DOHH2 (cell line): ENCODE results near the gene PLEKHG2.

ENCODE experiments used
- H3F3A ChIP-seq: fragments of 200-600 bp; sonication (generic), shearing (Covaris generic); 2 replicates; pipeline ENCODE4 v1.6.0; 2016; ENCODE audit warnings: antibody characterized with exemption, mild to moderate bottlenecking; ENCODE audit not compliant: control insufficient read depth, insufficient read depth
- H3K27ac ChIP-seq: fragments of 200-600 bp; sonication (generic); 2 replicates; pipeline ENCODE4 v1.5.1; 2014; ENCODE audit warnings: low read depth, mild to moderate bottlenecking, low read length, moderate library complexity
- H3K27me3 ChIP-seq: fragments of 200-600 bp; sonication (generic); 2 replicates; pipeline ENCODE4 v1.6.1; 2014; ENCODE audit warnings: mild to moderate bottlenecking, low read length, mixed read lengths; ENCODE audit not compliant: control insufficient read depth
- H3K36me3 ChIP-seq: fragments of 200-600 bp; sonication (generic); 2 replicates; pipeline ENCODE4 v1.6.1; 2014; ENCODE audit warnings: mild to moderate bottlenecking, low read length, moderate library complexity, mixed read lengths; ENCODE audit not compliant: control insufficient read depth
- H3K4me1 ChIP-seq: fragments of 200-600 bp; sonication (generic); 2 replicates; pipeline ENCODE4 v1.6.1; 2014; ENCODE audit warnings: mild to moderate bottlenecking, low read length, mixed read lengths; ENCODE audit not compliant: control insufficient read depth
- H3K4me2 ChIP-seq: fragments of 200-600 bp; sonication (generic); 2 replicates; pipeline ENCODE4 v1.6.0; 2014; ENCODE audit warnings: mild to moderate bottlenecking, low read length, moderate library complexity
- H3K4me3 ChIP-seq: fragments of 200-600 bp; sonication (generic); 2 replicates; pipeline ENCODE4 v1.5.1; 2014; ENCODE audit warnings: mild to moderate bottlenecking, low read length, mixed read lengths
- H3K79me2 ChIP-seq: fragments of 200-600 bp; sonication (generic); 2 replicates; pipeline ENCODE4 v1.6.1; 2014; ENCODE audit warnings: mild to moderate bottlenecking, low read length, mixed read lengths; ENCODE audit not compliant: control insufficient read depth
- H3K9me2 ChIP-seq: fragments of 200-600 bp; sonication (generic); replicated peaks from 2 replicates; pipeline ENCODE4 v1.6.1; 2014; ENCODE audit warnings: mild to moderate bottlenecking, low read length, mixed read lengths; ENCODE audit not compliant: control insufficient read depth
- H3K9me3 ChIP-seq: fragments of 200-600 bp; sonication (generic); 2 replicates; pipeline ENCODE4 v1.6.1; 2014; ENCODE audit warnings: antibody characterized with exemption, low read length, mixed read lengths; ENCODE audit not compliant: control insufficient read depth, insufficient read depth
- H4K20me1 ChIP-seq: fragments of 200-600 bp; sonication (generic); 2 replicates; pipeline ENCODE4 v1.6.0; 2014; ENCODE audit warnings: low read depth, mild to moderate bottlenecking, antibody characterized with exemption, low read length, moderate library complexity; ENCODE audit not compliant: control insufficient read depth, insufficient read depth
- CTCF ChIP-seq: fragments of 200-600 bp; sonication (generic); IDR thresholded peaks from one replicate; pipeline ENCODE4 v1.5.1; 2014; ENCODE audit warnings: antibody characterized with exemption, mild to moderate bottlenecking, low read depth, low read length; ENCODE audit not compliant: poor library complexity, severe bottlenecking
- EZH2phosphoT487 ChIP-seq: fragments of 200-600 bp; sonication (generic); IDR thresholded peaks from 2 replicates; pipeline ENCODE4 v1.6.1; 2017; ENCODE audit warnings: borderline replicate concordance, mild to moderate bottlenecking, antibody characterized with exemption, low read length, moderate library complexity, mixed read lengths

The PLEKHG2 gene

GRCh38 chr19:39412100-39412866 lies at the start of gene PLEKHG2:
Gene PLEKHG2, plus strand, starts transcription at chr19:39412669. Its CDS starts 1,418 bp downstream, at chr19:39414087.
- H3K36me3 ChIP-seq, result peaks cover 32% of the 10 kb centered on the region
- H4K20me1 ChIP-seq, result peaks cover 11% of the 10 kb centered on the region
- no peaks in the 10 kb centered on the region for H3K9me3 ChIP-seq
- H3K4me1 ChIP-seq, result peaks cover 42% of the 10 kb centered on the region
- H3K4me2 ChIP-seq, result peak within 1 kb of the TSS; percentile 97
- H3K4me3 ChIP-seq, result peak within 1 kb of the TSS; percentile 99
- peak within 1 kb of the TSS; percentile 97 for H3K27ac ChIP-seq
- H3F3A ChIP-seq, result peaks cover 29% of the 10 kb centered on the region
- H3K27me3 ChIP-seq, result no peaks in the 10 kb centered on the region
- peaks cover 50% of the 10 kb centered on the region for H3K79me2 ChIP-seq
- TF ChIP-seq CTCF, result peak; percentile 96
- no peak for TF ChIP-seq EZH2phosphoT487
- no peaks in the 10 kb centered on the region for H3K9me2 ChIP-seq

- no peaks in the 10 kb centered on the region for H3F3A ChIP-seq
- peaks cover 14% of the 10 kb centered on the region for H3K4me1 ChIP-seq
- no peaks in the 10 kb centered on the region for H3K79me2 ChIP-seq
- no peak overlapping the region for H3K4me3 ChIP-seq
- H3K27ac ChIP-seq, result no peak overlapping the region
- H3K9me3 ChIP-seq, result no peaks in the 10 kb centered on the region
- H3K36me3 ChIP-seq, result peaks cover 33% of the 10 kb centered on the region
- H3K4me2 ChIP-seq, result no peak overlapping the region
- no peaks in the 10 kb centered on the region for H3K27me3 ChIP-seq
- H4K20me1 ChIP-seq, result no peaks in the 10 kb centered on the region
- H3K9me2 ChIP-seq, result no peaks in the 10 kb centered on the region
- TF ChIP-seq CTCF (no peak), EZH2phosphoT487 (no peak)
Observed at GRCh38 chr19:39362682-39363657, 49.5 kb upstream of the PLEKHG2 start.

- H4K20me1 ChIP-seq, result no peaks in the 10 kb centered on the region
- no peak overlapping the region for H3K27ac ChIP-seq
- H3K4me2 ChIP-seq, result no peak overlapping the region
- H3F3A ChIP-seq, result no peaks in the 10 kb centered on the region
- H3K9me3 ChIP-seq, result no peaks in the 10 kb centered on the region
- H3K4me1 ChIP-seq, result peaks cover 14% of the 10 kb centered on the region
- H3K9me2 ChIP-seq, result no peaks in the 10 kb centered on the region
- peaks cover 32% of the 10 kb centered on the region for H3K36me3 ChIP-seq
- no peak overlapping the region for H3K4me3 ChIP-seq
- no peak for TF ChIP-seq EZH2phosphoT487
- no peak for TF ChIP-seq CTCF
- H3K27me3 ChIP-seq, result no peaks in the 10 kb centered on the region
- H3K79me2 ChIP-seq, result no peaks in the 10 kb centered on the region
Observed at GRCh38 chr19:39363901-39364457, 48.5 kb upstream of the PLEKHG2 start.
